Rectal smooth muscle tissue (tissue), 1 donor: ENCODE data around the gene TMEM60.
"Not testable (repeated sequence)": the region's sequence is repeated elsewhere in the genome, so short reads cannot be mapped to it uniquely, and the experiment has no call there.

Experiments
- H3K27ac ChIP-seq: one replicate; pipeline ENCODE4 v1.7.0; 2013; ENCODE audit warnings: low read depth, low read length, inconsistent platforms
- H3K27me3 ChIP-seq: one replicate; pipeline ENCODE4 v1.7.0; 2013; ENCODE audit warnings: low read length; ENCODE audit not compliant: control insufficient read depth, insufficient read depth
- H3K36me3 ChIP-seq: one replicate; pipeline ENCODE4 v1.7.0; 2013; ENCODE audit warnings: low read length; ENCODE audit not compliant: control insufficient read depth, insufficient read depth
- H3K4me1 ChIP-seq: one replicate; pipeline ENCODE4 v1.7.0; 2013; ENCODE audit warnings: low read length; ENCODE audit not compliant: control insufficient read depth, insufficient read depth
- H3K4me3 ChIP-seq: one replicate; pipeline ENCODE4 v1.7.0; 2013; ENCODE audit warnings: low read length
- H3K9ac ChIP-seq: one replicate; pipeline ENCODE4 v1.7.0; 2013; ENCODE audit warnings: low read length

Gene TMEM60

GRCh38 chr7:77798394-77799077 lies at the start of gene TMEM60, which contains the start of gene PHTF2:
TSS of gene TMEM60 (minus strand) at chr7:77798434. CDS start at chr7:77794373, 4,061 bp downstream.
TSS of gene PHTF2 (plus strand) at chr7:77798773.
- Histone ChIP-seq H3K27me3 (no peaks in the 10 kb centered on the region), H3K27ac (peak within 1 kb of the TSS; percentile 89), H3K9ac (peak within 1 kb of the TSS; percentile 89), H3K4me1 (peaks cover 15% of the 10 kb centered on the region), H3K36me3 (no peaks in the 10 kb centered on the region), H3K4me3 (peak within 1 kb of the TSS; percentile 92)

- Histone ChIP-seq H3K36me3 (no peaks in the 10 kb centered on the region), H3K27ac (no peak overlapping the region), H3K4me1 (no peaks in the 10 kb centered on the region), H3K4me3 (no peak overlapping the region), H3K27me3 (no peaks in the 10 kb centered on the region), H3K9ac (no peak overlapping the region)
These were observed 48.3 kb upstream of the TMEM60 start for GRCh38 chr7:77846317-77847092.

GRCh38 chr7:77843194-77843593 lies 45.0 kb upstream of the TMEM60 start:
- no peak overlapping the region for H3K4me3 ChIP-seq
- H3K9ac ChIP-seq: no peak overlapping the region
- H3K27me3 ChIP-seq: no peaks in the 10 kb centered on the region
- H3K4me1 ChIP-seq: no peaks in the 10 kb centered on the region
- no peaks in the 10 kb centered on the region for H3K36me3 ChIP-seq
- no peak overlapping the region for H3K27ac ChIP-seq

GRCh38 chr7:77839919-77840318 lies 41.7 kb upstream of the TMEM60 start:
- no peak overlapping the region for H3K27ac ChIP-seq
- H3K9ac ChIP-seq: no peak overlapping the region
- H3K4me1 ChIP-seq: no peaks in the 10 kb centered on the region

GRCh38 chr7:77838929-77839491 lies 40.8 kb upstream of the TMEM60 start:
- no peaks in the 10 kb centered on the region for H3K4me1 ChIP-seq
- no peak overlapping the region for H3K9ac ChIP-seq
- no peaks in the 10 kb centered on the region for H3K36me3 ChIP-seq
- H3K27ac ChIP-seq: no peak overlapping the region
- H3K4me3 ChIP-seq: no peak overlapping the region
- no peaks in the 10 kb centered on the region for H3K27me3 ChIP-seq

More at GRCh38 chr7:77839919-77840318, 41.7 kb upstream of the TMEM60 start:
- no peaks in the 10 kb centered on the region for H3K36me3 ChIP-seq
- no peak overlapping the region for H3K4me3 ChIP-seq
- no peaks in the 10 kb centered on the region for H3K27me3 ChIP-seq

GRCh38 chr7:77837966-77838365 lies 39.7 kb upstream of the TMEM60 start:
- no peak overlapping the region for H3K9ac ChIP-seq
- H3K4me3 ChIP-seq: no peak overlapping the region
- no peak overlapping the region for H3K27ac ChIP-seq

GRCh38 chr7:77837275-77837674 lies 39.0 kb upstream of the TMEM60 start:
- H3K4me3 ChIP-seq: no peak overlapping the region
- H3K27me3 ChIP-seq: no peaks in the 10 kb centered on the region
- H3K36me3 ChIP-seq: no peaks in the 10 kb centered on the region
- H3K4me1 ChIP-seq: no peaks in the 10 kb centered on the region
- H3K27ac ChIP-seq: no peak overlapping the region
- H3K9ac ChIP-seq: no peak overlapping the region

More at GRCh38 chr7:77837966-77838365, 39.7 kb upstream of the TMEM60 start:
- Histone ChIP-seq H3K27me3 (no peaks in the 10 kb centered on the region), H3K4me1 (no peaks in the 10 kb centered on the region), H3K36me3 (no peaks in the 10 kb centered on the region)

- not testable (repeated sequence) for H3K4me3 ChIP-seq, H3K27ac ChIP-seq, H3K9ac ChIP-seq, H3K27me3 ChIP-seq, H3K4me1 ChIP-seq, H3K36me3 ChIP-seq
These were observed 38.2 kb upstream of the TMEM60 start for GRCh38 chr7:77836425-77836824.

- no peak overlapping the region for H3K4me3 ChIP-seq
- no peaks in the 10 kb centered on the region for H3K27me3 ChIP-seq
- no peak overlapping the region for H3K27ac ChIP-seq
- H3K4me1 ChIP-seq: no peaks in the 10 kb centered on the region
- no peaks in the 10 kb centered on the region for H3K36me3 ChIP-seq
- no peak overlapping the region for H3K9ac ChIP-seq
These were observed 34.9 kb upstream of the TMEM60 start for GRCh38 chr7:77833136-77833535.

- H3K4me1 ChIP-seq: no peaks in the 10 kb centered on the region
- no peak overlapping the region for H3K4me3 ChIP-seq
- H3K27me3 ChIP-seq: no peaks in the 10 kb centered on the region
- H3K27ac ChIP-seq: no peak overlapping the region
- H3K36me3 ChIP-seq: no peaks in the 10 kb centered on the region
- H3K9ac ChIP-seq: no peak overlapping the region
These were observed 33.7 kb upstream of the TMEM60 start for GRCh38 chr7:77831953-77832352.

GRCh38 chr7:77831481-77831880 lies 33.2 kb upstream of the TMEM60 start:
- no peak overlapping the region for H3K27ac ChIP-seq
- H3K4me3 ChIP-seq: no peak overlapping the region
- H3K36me3 ChIP-seq: no peaks in the 10 kb centered on the region
- no peak overlapping the region for H3K9ac ChIP-seq
- no peaks in the 10 kb centered on the region for H3K4me1 ChIP-seq
- no peaks in the 10 kb centered on the region for H3K27me3 ChIP-seq

- H3K4me1 ChIP-seq: no peaks in the 10 kb centered on the region
- no peak overlapping the region for H3K27ac ChIP-seq
- H3K27me3 ChIP-seq: no peaks in the 10 kb centered on the region
- H3K4me3 ChIP-seq: no peak overlapping the region
- no peaks in the 10 kb centered on the region for H3K36me3 ChIP-seq
- H3K9ac ChIP-seq: no peak overlapping the region
These were observed 32.6 kb upstream of the TMEM60 start for GRCh38 chr7:77830649-77831355.
